Uterus (tissue), 4 donors: ENCODE results near the gene C11orf52. TPM values are rescaled to one million over a fixed set of nuclear protein-coding genes. Genes with fewer than 3 reads are reported as not detected.

Experiments
- DNase-seq, 2 donors: peaks; one replicate each; pipeline ENCODE4 v3.0.0-alpha.2; 2019 to 2020
- H3K27ac ChIP-seq, 2 donors: fragments of 200-600 bp; sonication (generic); 1 replicate in 1 of 2; 2 replicates in 1 of 2; pipeline ENCODE4 v1.5.1; 2016 to 2018
- H3K27me3 ChIP-seq, 2 donors: fragments of 200-600 bp; sonication (generic); one replicate each; pipeline ENCODE4 v1.5.1; 2018 to 2019; ENCODE audit warnings: control low read depth in 1 of 2
- H3K36me3 ChIP-seq, 2 donors: fragments of 200-600 bp; sonication (generic); one replicate each; pipeline ENCODE4 v1.5.1; 2019; ENCODE audit warnings: control low read depth in 1 of 2
- H3K4me1 ChIP-seq, 2 donors: fragments of 200-600 bp; sonication (generic); one replicate each; pipeline ENCODE4 v1.5.1; 2018 to 2019; ENCODE audit warnings: control low read depth in 1 of 2
- H3K4me3 ChIP-seq, 2 donors: fragments of 200-600 bp; sonication (generic); 1 replicate in 1 of 2; 2 replicates in 1 of 2; pipeline ENCODE4 v1.5.1; 2018 to 2019; ENCODE audit warnings: mild to moderate bottlenecking in 1 of 2
- H3K9me3 ChIP-seq, 2 donors: fragments of 200-600 bp; sonication (generic); one replicate each; pipeline ENCODE4 v1.5.1; 2019; ENCODE audit warnings: control low read depth in 1 of 2
- POLR2A ChIP-seq, 2 donors: fragments of 450-650 bp; IDR thresholded peaks; one replicate each; pipeline ENCODE4 v1.6.1; 2016; ENCODE audit warnings: antibody characterized with exemption in 2 of 2, mild to moderate bottlenecking in 1 of 2, moderate library complexity in 1 of 2
- intact Hi-C: fragments of 100-400 bp; cut with DNase I; formaldehyde crosslinking; loops from one replicate; pipeline ENCODE4 v1.15.1; 2023; ENCODE audit warnings: low total_unique reads
- total RNA-seq, 4 donors: library from RNA; depleted of rRNA in 3 of 4; stranded (reverse); fragments of >200 nt in 3 of 4; gene quantifications; one replicate each; pipeline versions ENCODE4 v1.1.0 to v1.2.4, GENCODE V29; 2014 to 2023
- TF ChIP-seq, protein P1 (sequence below), 4 experiments: fragments of 200-600 bp in 2 of 4; fragments of 450-650 bp in 2 of 4; sonication (generic) in 2 of 4; IDR thresholded peaks; one replicate each; pipeline ENCODE4 v1.5.1; 2016 to 2019; ENCODE audit warnings: antibody characterized with exemption in 4 of 4, mild to moderate bottlenecking in 2 of 4, moderate library complexity in 1 of 4
- donor health status: DM: yes; HTN: yes; CAD: no.

Gene C11orf52
- total RNA-seq, 4 donors from 2014 or later: 1.6 to 2.4 TPM; not detected in 2

DNA sequence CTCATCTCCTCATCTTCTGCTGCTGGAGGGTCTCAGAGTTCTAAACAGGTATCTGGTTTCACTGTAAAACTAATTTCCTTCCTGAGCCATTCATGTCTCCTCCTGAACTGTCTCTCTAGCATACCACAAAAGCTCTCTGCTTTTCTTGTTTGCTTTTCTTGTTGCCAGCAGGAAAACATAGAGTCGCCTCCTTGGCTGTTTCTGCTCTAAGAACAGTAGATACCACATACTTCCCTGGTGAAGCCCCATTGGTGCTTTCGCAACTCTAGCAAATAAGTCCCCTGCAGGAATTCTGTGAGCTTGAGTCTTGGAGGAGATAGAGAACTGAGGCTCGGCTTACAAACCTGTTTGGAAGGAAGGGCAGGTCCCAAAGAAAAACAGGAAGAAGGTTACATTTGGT lies 25.4 kb downstream of the C11orf52 start:
- DNase-seq: no peak
- no peak for TF ChIP-seq POLR2A (IDR thresholded peaks at IDR 0.05)
- TF ChIP-seq, protein P1, sequence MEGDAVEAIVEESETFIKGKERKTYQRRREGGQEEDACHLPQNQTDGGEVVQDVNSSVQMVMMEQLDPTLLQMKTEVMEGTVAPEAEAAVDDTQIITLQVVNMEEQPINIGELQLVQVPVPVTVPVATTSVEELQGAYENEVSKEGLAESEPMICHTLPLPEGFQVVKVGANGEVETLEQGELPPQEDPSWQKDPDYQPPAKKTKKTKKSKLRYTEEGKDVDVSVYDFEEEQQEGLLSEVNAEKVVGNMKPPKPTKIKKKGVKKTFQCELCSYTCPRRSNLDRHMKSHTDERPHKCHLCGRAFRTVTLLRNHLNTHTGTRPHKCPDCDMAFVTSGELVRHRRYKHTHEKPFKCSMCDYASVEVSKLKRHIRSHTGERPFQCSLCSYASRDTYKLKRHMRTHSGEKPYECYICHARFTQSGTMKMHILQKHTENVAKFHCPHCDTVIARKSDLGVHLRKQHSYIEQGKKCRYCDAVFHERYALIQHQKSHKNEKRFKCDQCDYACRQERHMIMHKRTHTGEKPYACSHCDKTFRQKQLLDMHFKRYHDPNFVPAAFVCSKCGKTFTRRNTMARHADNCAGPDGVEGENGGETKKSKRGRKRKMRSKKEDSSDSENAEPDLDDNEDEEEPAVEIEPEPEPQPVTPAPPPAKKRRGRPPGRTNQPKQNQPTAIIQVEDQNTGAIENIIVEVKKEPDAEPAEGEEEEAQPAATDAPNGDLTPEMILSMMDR (IDR thresholded peaks at IDR 0.05): no peak
- no peaks in the 10 kb centered on the region for H3K27me3 ChIP-seq
- no peaks in the 10 kb centered on the region for H3K9me3 ChIP-seq
- intact Hi-C loops: no loop called here
- no peak overlapping the region for H3K4me3 ChIP-seq
- no peaks in the 10 kb centered on the region for H3K4me1 ChIP-seq
- no peaks in the 10 kb centered on the region for H3K36me3 ChIP-seq
- H3K27ac ChIP-seq: peak overlapping the region; percentile 62 to 75

DNA sequence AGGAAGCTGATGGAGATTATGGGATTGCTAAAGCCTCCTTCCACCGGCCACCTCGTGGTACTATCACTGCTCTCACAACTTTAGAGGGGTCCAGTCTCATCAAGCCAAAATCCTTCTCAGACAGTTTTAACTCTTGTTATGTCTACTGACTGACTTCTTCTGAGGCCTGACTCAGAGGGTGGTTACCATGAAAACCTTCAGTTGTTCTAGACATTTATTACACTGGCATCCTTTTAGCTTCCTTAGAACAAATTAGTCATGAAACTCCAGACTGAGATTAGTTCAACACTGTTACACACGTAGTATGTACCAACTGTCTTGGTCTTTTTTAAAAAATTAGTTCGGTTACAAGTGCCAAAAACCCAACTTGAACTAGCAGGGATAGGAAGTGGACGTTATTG lies 25.9 kb downstream of the C11orf52 start:
- intact Hi-C loops: no loop called here
- H3K4me1 ChIP-seq: no peaks in the 10 kb centered on the region
- H3K36me3 ChIP-seq: no peaks in the 10 kb centered on the region
- no peaks in the 10 kb centered on the region for H3K9me3 ChIP-seq
- H3K4me3 ChIP-seq: no peak overlapping the region
- H3K27me3 ChIP-seq: no peaks in the 10 kb centered on the region
- no peak for DNase-seq
- H3K27ac ChIP-seq: peak overlapping the region; percentile 62 to 75
- no peak for TF ChIP-seq POLR2A (IDR thresholded peaks at IDR 0.05)
- TF ChIP-seq, protein P1 (IDR thresholded peaks at IDR 0.05): no peak

GRCh38 chr11:111945198-111945597 lies 26.5 kb downstream of the C11orf52 start:
- Histone ChIP-seq H3K27ac (peak overlapping the region in 1 of 2 donors; percentile 75), H3K4me3 (no peak overlapping the region), H3K27me3 (no peaks in the 10 kb centered on the region), H3K36me3 (no peaks in the 10 kb centered on the region), H3K9me3 (no peaks in the 10 kb centered on the region), H3K4me1 (no peaks in the 10 kb centered on the region)
- no peak for DNase-seq
- intact Hi-C loops: no loop called here
- no peak for TF ChIP-seq POLR2A (IDR thresholded peaks at IDR 0.05)
- TF ChIP-seq, protein P1 (IDR thresholded peaks at IDR 0.05): no peak

DNA sequence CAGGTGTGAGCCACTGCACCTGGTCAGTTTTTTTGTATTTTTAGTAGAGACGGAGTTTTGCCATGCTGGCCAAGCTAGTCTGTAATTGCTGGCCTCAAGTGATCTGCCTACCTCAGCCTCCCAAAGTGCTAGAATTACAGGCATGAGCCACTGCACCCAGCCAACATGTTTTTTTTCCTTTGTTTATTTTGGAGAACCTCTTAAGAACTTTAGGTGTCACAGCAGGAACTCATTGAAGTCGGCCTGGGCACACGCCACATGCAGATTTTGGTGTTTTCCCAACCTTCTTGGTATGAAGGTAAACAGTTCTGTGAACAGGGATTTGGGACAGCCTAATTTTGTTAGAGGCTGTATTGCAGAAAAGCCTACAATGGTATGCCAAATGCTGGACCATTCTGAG lies 27.8 kb downstream of the C11orf52 start:
- no peaks in the 10 kb centered on the region for H3K27me3 ChIP-seq
- no peaks in the 10 kb centered on the region for H3K4me1 ChIP-seq
- no peak for TF ChIP-seq POLR2A (IDR thresholded peaks at IDR 0.05)
- TF ChIP-seq, protein P1 (IDR thresholded peaks at IDR 0.05): no peak
- DNase-seq: no peak
- no peak overlapping the region for H3K4me3 ChIP-seq
- no peaks in the 10 kb centered on the region for H3K36me3 ChIP-seq
- no peaks in the 10 kb centered on the region for H3K9me3 ChIP-seq
- intact Hi-C loops: no loop called here
- no peak overlapping the region for H3K27ac ChIP-seq

DNA sequence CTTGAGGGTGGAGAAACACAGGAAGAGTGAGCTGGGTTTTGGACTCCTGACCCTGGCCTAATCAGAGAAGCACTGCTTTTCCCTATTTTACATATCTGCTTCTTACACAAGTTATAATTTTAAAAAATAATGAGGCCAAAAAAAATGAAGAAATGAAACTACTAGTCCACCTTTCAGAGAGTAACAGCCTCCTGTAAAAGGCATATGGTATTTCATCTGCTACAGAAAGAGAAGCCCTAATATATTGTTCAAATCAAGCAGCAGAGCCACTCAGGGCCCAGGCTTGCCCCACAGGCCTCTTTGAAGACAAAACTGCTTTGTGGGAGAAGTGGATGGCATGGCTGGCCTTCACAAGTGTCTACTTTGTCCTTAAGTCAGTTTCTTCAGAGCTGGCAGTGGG lies 28.4 kb downstream of the C11orf52 start:
- no peak for TF ChIP-seq POLR2A (IDR thresholded peaks at IDR 0.05)
- TF ChIP-seq, protein P1 (IDR thresholded peaks at IDR 0.05): no peak
- intact Hi-C loops: no loop called here
- Histone ChIP-seq H3K27me3 (no peaks in the 10 kb centered on the region), H3K27ac (no peak overlapping the region), H3K4me1 (no peaks in the 10 kb centered on the region), H3K36me3 (no peaks in the 10 kb centered on the region), H3K9me3 (no peaks in the 10 kb centered on the region), H3K4me3 (no peak overlapping the region)
- DNase-seq: no peak
